OCI-LY3 (cell line): ENCODE data around the gene RALY.
A peak's percentile ranks its signal among the peaks of the same experiment; 100 is the strongest.

Experiments
- H2AFZ ChIP-seq: fragments of 200-600, 300-600 bp; shearing (Covaris generic); 2 replicates; pipeline ENCODE4 v1.6.0; 2014; ENCODE audit warnings: antibody characterized with exemption, low read depth, low read length
- H3K27ac ChIP-seq: fragments of 200-600, 300-600 bp; sonication (generic); 2 replicates; pipeline ENCODE4 v1.5.1; 2014; ENCODE audit warnings: mild to moderate bottlenecking, low read length, moderate library complexity, mixed read lengths
- H3K27me3 ChIP-seq: fragments of 200-600, 300-600 bp; sonication (generic); 2 replicates; pipeline ENCODE4 v1.6.1; 2014; ENCODE audit warnings: low read depth, low read length, mixed read lengths
- H3K36me3 ChIP-seq: fragments of 200-600, 300-600 bp; sonication (generic); replicated peaks from 2 replicates; pipeline ENCODE3; 2014; ENCODE audit warnings: low read depth, low read length, mixed read lengths
- H3K4me1 ChIP-seq: fragments of 300-600, 200-600 bp; sonication (generic); 2 replicates; pipeline ENCODE4 v1.6.1; 2014; ENCODE audit warnings: low read length, mixed read lengths
- H3K4me2 ChIP-seq: fragments of 200-600, 300-600 bp; sonication (generic); 2 replicates; pipeline ENCODE4 v1.6.1; 2014; ENCODE audit warnings: low read length, mixed read lengths
- H3K4me3 ChIP-seq: fragments of 300-600, 200-600 bp; sonication (generic); 2 replicates; pipeline ENCODE4 v1.5.1; 2014; ENCODE audit warnings: antibody characterized with exemption, mild to moderate bottlenecking, low read length, moderate library complexity
- H3K79me2 ChIP-seq: fragments of 300-600, 200-600 bp; shearing (Covaris generic); 2 replicates; pipeline ENCODE4 v1.6.1; 2014; ENCODE audit warnings: mild to moderate bottlenecking, low read length, mixed read lengths
- H3K9ac ChIP-seq: fragments of 300-600, 200-600 bp; shearing (Covaris generic); 2 replicates; pipeline ENCODE4 v1.6.0; 2014; ENCODE audit warnings: mild to moderate bottlenecking, low read length, moderate library complexity
- H3K9me3 ChIP-seq: fragments of 200-600, 300-600 bp; shearing (Covaris generic); 2 replicates; pipeline ENCODE4 v1.6.1; 2014; ENCODE audit warnings: low read length, mixed read lengths; ENCODE audit not compliant: insufficient read depth
- H4K20me1 ChIP-seq: fragments of 200-600, 300-600 bp; sonication (generic); 2 replicates; pipeline ENCODE4 v1.6.1; 2016; ENCODE audit warnings: low read length, mixed read lengths; ENCODE audit not compliant: insufficient read depth
- CTCF ChIP-seq: fragments of 200-600, 300-600 bp; sonication (generic); IDR thresholded peaks from 2 replicates; pipeline ENCODE4 v1.5.1; 2014; ENCODE audit warnings: antibody characterized with exemption, low read length, low read depth
- EZH2phosphoT487 ChIP-seq: fragments of 200-600 bp; shearing (Covaris generic); IDR thresholded peaks from 2 replicates; pipeline ENCODE4 v1.6.1; 2018; ENCODE audit warnings: antibody characterized with exemption, mixed run types, low read depth

The RALY gene

GRCh38 chr20:33993576-33994221, at the start of gene RALY:
Gene RALY (plus strand): TSS chr20:33993911. CDS start chr20:34072075, 78,164 bp downstream.
- peaks cover 43% of the 10 kb centered on the region for H4K20me1 ChIP-seq
- peak within 1 kb of the TSS; percentile 58; the same call in 1 of the 2 replicates for H2AFZ ChIP-seq
- no peaks in the 10 kb centered on the region for H3K9me3 ChIP-seq
- peak within 1 kb of the TSS; percentile 86 for H3K4me3 ChIP-seq
- H3K4me1 ChIP-seq = peaks cover 24% of the 10 kb centered on the region
- no peaks in the 10 kb centered on the region for H3K27me3 ChIP-seq
- peaks cover 60% of the 10 kb centered on the region for H3K79me2 ChIP-seq
- peak within 1 kb of the TSS; percentile 76 for H3K27ac ChIP-seq
- H3K4me2 ChIP-seq = peak within 1 kb of the TSS; percentile 89
- peak within 1 kb of the TSS; percentile 94 for H3K9ac ChIP-seq
- TF ChIP-seq EZH2phosphoT487 (no peak), CTCF (no peak)
- H3K36me3 ChIP-seq = peaks cover 15% of the 10 kb centered on the region

- no peak overlapping the region for H3K27ac ChIP-seq
- peaks cover 19% of the 10 kb centered on the region for H3K36me3 ChIP-seq
- no peak for TF ChIP-seq EZH2phosphoT487
- H3K27me3 ChIP-seq = no peaks in the 10 kb centered on the region
- H3K4me2 ChIP-seq = no peak overlapping the region
- H3K4me3 ChIP-seq = no peak overlapping the region
- no peak overlapping the region for H3K9ac ChIP-seq
- peaks cover 20% of the 10 kb centered on the region for H3K4me1 ChIP-seq
- no peaks in the 10 kb centered on the region for H3K79me2 ChIP-seq
- H4K20me1 ChIP-seq = no peaks in the 10 kb centered on the region
- no peak overlapping the region for H2AFZ ChIP-seq
- peaks cover 22% of the 10 kb centered on the region for H3K9me3 ChIP-seq
Measured at GRCh38 chr20:33944914-33945313, 48.8 kb upstream of the RALY start.

- no peaks in the 10 kb centered on the region for H3K27me3 ChIP-seq
- no peak overlapping the region for H3K4me2 ChIP-seq
- H2AFZ ChIP-seq = no peak overlapping the region
- H3K79me2 ChIP-seq = no peaks in the 10 kb centered on the region
- H3K9me3 ChIP-seq = peaks cover 22% of the 10 kb centered on the region
- no peak for TF ChIP-seq CTCF
- TF ChIP-seq EZH2phosphoT487 = no peak
- no peak overlapping the region for H3K27ac ChIP-seq
- H3K4me3 ChIP-seq = no peak overlapping the region
- peaks cover 17% of the 10 kb centered on the region for H3K4me1 ChIP-seq
- no peaks in the 10 kb centered on the region for H4K20me1 ChIP-seq
- H3K36me3 ChIP-seq = peaks cover 19% of the 10 kb centered on the region
- no peak overlapping the region for H3K9ac ChIP-seq
Measured at GRCh38 chr20:33945391-33946081, 48.2 kb upstream of the RALY start.

- peaks cover 22% of the 10 kb centered on the region for H3K9me3 ChIP-seq
- TF ChIP-seq EZH2phosphoT487 = no peak
- TF ChIP-seq CTCF = peak; percentile 84
- no peaks in the 10 kb centered on the region for H4K20me1 ChIP-seq
- no peak overlapping the region for H3K9ac ChIP-seq
- peaks cover 19% of the 10 kb centered on the region for H3K36me3 ChIP-seq
- H3K27me3 ChIP-seq = no peaks in the 10 kb centered on the region
- no peaks in the 10 kb centered on the region for H3K79me2 ChIP-seq
- peaks cover 12% of the 10 kb centered on the region for H3K4me1 ChIP-seq
- H2AFZ ChIP-seq = no peak overlapping the region
- peak overlapping the region; percentile 7; the same call in 1 of the 2 replicates for H3K27ac ChIP-seq
- no peak overlapping the region for H3K4me3 ChIP-seq
- H3K4me2 ChIP-seq = no peak overlapping the region
Measured at GRCh38 chr20:33947709-33948295, 45.9 kb upstream of the RALY start.
